GM18907 (cell line): ENCODE measurements around the gene PXDC1.
"Not testable (repeated sequence)": the region's sequence is repeated elsewhere in the genome, so short reads cannot be mapped to it uniquely, and the experiment has no call there.

Experiments used
- ATAC-seq: cut with Tn5 transposase; IDR thresholded peaks from one replicate; pipeline ENCODE4 v1.9.1; 2021; ENCODE audit warnings: mild to moderate bottlenecking, moderate library complexity; ENCODE audit not compliant: unreplicated experiment

The PXDC1 gene

DNA sequence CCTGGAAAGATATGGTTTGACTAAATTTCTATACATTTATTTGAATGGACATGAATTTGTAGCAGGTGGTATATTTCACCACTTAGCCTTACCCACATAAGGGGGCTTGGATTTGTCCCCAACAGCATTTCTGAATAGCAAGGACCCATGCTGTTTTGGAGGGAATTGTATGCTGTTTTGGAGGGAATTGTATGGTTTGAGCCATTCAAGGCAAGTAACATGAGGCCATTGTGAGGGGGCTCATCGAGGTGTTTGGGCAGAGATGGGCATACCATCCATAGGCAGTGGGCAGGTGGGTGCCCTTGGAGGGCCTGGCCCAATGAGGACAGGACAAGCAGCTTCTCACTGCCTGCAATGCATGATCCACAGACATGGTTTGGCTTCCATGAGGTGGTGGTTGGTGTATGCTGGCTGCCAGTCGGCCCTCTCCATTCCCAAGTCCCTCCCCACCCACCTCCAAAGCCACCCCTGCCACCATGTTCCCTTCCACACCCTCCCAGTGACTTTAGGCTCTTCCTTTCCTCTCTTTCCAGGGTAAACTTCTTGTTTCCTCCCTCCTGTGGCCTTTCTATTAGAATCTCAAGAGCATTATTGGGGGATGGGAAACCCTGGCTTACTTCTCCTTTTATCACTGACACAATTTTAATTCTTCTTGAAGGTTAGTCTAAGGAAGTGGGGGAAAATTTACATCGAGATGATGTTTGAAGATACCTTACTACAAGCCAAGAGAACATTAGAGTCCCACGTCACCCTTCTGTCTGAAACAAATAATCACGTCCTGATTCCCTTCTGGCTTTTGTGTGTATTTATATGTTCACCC is 13.2 kb upstream of the PXDC1 start:
- no peak for ATAC-seq

DNA sequence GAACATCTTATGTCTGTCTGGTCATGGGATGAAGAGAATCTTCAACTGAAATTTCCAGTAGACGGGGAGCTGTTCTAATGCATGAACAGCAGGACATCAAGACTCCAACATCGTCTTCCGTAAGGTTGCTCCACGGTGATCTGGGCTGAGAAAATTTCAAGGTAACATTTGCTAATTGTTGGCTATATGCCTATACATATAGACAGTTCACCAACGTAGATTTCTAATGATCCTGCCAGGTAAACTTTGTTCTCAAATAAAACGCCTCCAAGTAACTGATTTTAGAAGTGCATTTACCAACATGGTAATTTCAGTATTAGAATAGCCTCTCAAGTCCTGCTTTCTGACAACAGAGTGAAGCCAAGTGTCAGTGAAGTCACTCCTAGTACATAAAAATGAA is 11.3 kb upstream of the PXDC1 start:
- no peak for ATAC-seq

DNA sequence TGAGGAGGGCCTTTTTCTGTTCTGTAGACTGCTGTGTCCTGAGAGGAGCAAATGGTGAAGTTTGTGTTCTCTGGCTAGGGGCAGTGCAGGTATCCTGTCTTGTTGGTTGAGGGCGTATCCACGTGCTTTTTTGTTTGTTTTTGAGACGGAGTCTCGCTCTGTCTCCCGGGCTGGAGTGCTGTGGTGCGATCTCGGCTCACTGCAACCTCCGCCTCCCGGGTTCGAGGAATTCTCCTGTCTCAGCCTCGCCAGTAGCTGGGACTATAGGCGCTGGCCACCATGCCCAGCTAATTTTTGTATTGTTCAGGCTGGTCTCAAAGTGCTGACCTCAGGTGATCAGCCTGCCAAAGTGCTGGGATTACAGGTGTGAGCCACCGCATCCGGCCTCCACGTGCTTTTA is 10.8 kb upstream of the PXDC1 start:
- no peak for ATAC-seq

DNA sequence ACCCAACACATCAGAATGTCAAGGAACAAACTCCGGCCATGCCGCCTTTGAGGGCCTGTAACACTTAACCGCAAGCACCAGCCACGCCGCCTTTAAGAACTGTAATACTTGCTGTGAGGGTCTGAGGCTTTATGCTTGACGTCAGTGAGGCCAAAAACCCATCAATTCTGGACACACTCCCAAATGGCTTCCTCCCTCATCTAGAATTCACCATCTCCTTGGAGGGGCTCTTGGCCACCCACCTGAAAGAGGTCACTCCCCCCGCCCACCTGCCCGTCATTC is 10.4 kb upstream of the PXDC1 start:
- ATAC-seq = no peak

DNA sequence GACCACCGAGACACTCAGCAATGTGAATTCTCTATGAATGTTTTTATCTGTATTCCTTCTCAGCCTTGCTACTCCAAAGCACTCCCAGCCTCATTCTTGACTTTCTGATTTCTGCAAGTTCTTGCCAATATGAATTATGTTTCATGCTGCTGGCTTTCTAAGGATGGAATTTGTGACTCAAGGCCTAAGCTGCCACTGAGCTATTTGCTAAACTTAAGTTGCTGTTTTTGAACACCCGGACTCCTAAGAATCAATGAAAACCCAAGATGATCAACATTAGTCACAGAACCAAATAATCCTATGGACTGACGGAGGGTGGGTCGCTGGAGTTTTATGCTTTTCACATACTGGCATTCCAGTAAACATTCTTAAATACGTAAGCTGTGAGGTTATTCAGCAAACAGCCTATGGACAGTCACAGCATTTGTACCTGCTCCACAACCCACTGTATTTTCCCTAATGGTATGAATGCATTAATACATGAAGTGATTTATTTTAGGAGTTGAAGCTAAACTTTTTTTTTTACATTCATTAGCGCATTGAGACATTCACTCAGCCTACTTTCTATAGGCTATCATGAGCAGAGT is 8.2 kb upstream of the PXDC1 start:
- ATAC-seq = no peak

DNA sequence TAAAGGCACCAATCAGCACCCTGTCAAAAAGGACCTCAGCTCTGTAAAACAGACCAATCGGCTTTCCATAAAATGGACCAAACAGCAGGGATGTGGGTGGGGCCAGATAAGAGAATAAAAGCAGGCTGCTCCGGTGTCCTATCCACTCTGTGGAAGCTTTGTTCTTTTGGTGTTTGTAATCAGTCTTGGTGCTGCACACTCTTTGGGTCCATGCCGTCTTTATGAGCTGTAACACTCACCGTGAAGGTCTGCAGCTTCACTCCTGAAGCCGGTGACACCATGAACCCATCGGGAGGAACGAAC is 7.3 kb upstream of the PXDC1 start:
- no peak for ATAC-seq

DNA sequence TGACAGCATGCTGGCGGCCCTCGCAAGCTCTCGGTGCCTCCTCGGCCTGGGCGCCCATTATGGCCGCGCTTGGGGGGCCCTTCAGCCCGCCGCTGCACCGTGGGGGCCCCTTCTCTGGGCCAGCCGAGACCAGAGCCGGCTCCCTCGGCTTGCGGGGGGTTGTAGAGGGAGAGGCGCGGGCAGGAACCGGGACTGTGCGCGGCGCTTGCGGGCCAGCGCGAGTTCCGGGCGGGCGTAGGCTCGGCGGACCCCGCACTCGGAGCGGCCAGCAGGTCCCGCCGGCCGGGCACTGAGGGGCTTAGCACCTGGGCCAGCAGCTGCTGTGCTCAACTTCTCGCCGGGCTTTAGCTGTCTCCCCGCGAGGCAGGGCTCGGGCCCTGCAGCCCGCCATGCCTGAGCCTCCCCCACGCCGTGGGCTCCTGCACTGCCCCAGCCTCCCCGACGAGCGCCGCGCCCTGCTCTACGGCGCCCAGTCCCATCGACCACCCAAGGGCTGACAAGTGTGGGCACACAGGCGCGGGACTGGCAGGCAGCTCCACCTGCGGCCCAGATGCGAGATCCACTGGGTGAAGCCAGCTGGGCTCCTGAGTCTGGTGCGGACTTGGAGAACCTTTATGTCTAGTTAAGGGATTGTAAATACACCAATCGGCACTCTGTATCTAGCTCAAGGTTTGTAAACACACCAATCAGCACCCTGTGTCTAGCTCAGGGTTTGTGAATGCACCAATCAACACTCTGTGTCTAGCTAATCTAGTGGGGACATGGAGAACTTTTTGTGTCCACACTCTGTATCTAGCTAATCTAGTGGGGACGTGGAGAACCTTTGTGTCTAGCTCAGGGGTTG is 6.7 kb upstream of the PXDC1 start:
- ATAC-seq = not testable (repeated sequence)

DNA sequence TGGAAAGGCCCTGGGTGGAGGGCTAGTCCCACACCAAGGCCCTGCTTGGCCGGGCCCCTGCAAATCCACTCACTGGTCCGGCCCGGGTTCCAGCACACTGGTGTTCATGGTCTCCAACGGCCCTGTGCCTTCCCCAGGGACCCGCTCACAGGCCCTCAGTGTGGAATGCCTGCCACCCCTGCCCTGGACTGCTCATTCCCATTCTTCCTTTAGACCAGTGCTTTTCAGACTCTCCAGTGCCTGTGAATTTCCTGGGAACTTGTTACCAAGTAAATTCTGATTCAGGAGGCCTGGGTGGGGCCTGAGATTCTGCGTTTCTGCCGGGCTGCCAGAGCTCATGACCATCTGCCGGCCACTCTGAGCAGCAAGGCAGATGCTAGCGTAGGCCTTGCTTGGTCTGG is 5.7 kb upstream of the PXDC1 start:
- no peak for ATAC-seq

DNA sequence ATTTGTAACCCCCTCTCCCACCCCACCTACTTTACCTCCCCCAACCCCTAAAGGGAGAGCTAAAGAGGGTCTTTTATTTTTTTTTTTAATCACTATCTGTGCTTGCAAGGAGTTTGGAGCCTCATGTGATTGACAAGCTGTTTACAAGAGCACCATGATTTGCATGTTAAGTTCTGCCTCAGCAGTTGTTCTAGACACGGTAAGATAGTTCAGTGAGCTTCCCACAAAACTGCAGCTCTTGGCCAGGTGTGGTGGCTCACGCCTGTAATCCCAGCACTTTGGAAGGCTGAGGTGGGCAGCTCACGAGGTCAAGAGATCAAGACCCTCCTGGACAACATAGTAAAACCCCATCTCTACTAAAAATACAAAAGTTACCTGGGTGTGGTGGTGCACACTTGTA is 5.0 kb upstream of the PXDC1 start:
- no peak for ATAC-seq

DNA sequence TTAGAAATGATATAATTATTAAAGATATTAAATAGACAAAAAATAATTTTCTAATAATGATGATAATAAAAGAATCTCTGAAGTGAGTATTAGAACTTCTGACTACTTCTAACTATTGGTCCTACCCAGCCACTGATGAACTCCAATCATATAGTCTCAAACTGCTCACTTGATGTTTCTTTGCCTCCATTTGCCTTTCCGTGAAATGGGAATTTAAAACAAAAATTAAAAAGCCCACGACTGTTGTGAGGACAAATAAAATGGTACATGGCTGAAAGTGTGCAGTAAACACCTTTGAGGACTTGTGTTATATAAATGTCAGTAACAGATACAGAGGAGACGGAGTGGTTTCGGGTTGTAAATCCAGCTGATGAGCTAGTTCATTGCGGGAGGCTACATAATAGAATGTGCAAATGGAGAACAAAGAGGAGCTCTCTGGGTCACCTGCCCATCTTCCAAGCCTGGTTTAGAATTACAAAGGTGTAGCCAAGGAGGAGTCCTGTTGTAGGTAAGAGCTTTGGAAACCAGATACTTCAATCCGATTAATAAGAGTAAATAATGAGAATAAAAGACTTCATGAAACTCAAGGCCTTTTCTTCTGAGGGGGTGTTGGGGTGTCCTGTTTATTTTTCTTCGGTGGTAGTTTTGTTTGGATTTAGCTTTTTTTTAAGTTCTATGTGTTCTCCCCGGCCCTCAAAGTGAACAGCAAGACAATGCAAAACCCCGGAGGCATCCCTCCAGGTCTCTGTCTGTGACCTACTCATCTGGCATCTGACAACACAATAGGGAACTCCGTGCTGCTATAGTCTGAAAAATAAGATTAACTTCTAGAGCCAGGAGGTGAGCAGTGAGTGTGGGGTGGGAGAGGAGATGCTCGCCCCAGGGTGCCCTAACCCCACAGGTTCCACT is 4.4 kb upstream of the PXDC1 start:
- no peak for ATAC-seq

DNA sequence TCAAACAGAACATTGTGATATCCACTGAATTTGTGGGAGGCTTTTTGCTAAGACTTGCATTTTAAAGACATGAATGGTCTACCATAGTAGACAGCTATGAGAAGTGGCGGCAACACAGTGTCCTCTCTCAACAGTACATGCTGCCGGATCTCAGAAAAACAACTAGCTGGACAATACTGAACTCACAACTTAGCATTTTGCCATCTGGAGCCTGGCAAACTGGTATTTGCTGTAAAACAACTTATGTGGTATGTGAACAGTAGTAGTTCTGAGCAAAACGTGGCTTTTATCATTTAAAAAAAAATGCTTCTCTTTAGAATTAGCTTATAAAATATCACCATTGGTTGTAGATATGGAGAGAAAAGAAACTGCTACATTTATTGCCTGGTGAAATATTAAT is 3.3 kb upstream of the PXDC1 start:
- no peak for ATAC-seq

DNA sequence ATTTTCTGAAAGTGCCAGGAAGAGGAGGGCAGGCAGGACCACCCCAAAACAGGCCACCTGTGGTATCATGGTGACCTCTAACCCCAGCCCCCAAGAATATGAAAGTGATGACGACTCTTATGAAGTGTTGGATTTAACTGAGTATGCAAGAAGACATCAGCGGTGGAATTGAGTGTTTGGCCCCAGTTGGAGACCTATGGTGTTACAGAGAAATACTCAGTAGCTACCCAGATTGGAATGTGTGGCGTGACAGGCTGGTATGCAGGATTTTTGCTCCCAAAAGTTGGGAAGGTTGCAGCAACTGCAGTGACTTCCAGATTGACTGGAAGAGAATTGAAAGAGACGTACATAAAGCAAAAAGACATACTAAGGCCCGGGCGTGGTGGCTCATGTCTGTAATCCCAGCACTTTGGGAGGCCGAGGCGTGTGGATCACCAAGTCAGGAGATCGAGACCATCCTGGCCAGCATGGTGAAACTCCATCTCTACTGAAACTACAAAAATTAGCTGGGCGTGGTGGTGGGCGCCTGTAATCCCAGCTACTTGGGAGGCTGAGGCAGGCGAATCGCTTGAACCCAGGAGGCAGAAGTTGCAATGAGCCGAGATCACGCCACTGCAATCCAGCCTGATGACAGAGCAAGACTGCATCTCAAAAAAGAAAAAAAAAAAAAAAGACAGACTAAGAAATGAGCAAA is 2.7 kb upstream of the PXDC1 start:
- ATAC-seq = not testable (repeated sequence)

DNA sequence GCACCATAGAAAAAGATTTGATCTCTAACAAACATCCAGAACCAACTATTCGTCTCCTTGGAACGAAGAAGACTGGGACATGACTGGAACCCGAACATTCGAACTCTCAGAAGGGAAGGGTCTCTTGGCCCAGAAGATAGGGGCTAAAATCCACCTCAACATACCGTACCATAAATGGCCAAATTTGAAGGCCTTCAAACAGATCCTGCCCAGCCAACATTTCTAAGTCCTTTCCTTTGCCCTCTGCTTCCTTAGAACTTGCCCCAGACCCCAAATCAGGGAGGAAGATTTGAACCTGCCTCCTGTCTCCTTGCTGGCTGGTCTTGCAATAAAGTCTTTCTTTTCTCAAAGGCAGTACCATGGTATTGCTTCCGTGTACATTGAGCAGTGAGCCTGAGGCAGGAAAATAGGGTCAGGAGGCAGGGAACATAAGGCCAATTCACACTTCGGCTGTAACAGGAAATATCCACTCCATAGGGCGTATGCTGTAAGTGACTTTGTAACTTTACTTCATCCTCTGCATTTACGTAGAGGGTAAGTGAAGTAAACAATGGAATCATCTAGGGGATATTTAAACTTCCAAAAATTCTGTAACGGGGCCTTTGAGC is 1.8 kb upstream of the PXDC1 start:
- ATAC-seq = no peak

DNA sequence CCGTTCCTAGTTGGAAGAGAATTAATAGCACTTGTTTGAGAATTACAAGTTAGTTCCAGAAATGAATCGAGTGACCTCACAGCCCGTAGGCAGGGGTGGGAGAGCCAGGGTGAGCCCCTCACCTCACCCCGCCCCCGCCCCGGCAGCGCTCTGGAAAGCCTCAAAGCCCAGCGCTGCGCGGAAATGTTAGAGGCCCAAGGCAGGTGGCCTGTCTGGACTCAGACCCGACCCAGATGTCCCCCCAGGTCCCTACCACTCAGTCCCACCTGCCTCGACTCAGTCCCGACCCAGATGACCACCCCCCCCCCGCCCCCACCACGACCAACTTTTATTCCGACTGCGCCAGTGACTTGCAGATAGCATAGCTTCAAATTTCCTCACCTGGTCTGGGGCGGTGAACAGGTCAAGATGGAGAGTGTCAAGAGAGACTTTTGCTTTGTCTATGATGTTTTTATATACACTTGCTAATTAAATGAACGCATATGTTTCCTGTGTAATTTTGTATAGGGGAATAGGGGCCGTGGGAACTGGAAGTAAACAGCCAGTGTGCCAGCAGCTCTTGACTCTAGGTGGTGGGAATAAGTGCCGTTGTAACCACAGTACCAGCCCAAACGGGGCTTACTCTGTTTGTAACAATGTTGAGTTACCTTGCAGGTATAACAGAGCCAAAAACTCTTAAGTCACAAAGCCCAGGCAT is 1.2 kb upstream of the PXDC1 start:
- no peak for ATAC-seq

DNA sequence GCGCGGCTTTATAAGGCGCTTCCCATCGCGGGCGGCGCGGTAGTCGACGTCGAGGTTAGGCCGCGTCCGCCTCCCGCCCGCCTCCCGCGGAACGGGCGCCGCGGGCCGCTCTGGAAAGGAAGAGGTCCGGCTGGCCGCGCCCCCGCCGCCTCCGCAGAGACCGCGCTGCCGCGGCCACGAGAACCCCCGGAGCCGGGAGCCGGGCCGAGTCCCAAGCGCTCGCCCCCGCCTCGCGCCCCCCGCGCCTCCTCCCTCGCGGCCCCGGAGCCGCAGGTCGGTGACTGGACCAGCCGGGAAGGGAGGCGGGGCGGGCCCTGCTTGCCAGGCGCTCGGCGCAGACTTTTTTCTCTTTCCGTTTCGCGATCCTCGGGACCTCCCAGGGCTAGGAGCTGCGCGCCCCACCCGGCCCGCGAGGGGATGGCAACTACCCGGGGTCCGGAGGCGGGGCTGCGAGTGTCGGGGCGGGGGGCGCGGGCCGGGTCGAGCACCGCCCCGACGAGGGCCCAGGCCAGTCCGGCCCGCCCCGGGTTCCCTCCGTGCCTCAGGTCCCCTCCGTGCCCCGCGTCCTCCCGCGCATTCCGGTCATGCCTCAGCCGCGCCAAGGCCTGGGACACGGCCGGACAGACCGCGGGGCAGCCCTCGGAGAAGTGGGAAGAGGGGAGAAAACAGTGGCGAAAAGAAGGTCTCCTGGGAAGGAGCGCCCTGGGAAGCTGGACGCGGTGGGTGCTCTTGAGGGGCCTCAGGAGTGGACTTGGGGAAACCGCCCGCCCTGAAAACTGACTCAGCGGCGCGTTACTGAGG is 417 bp upstream of the PXDC1 start:
- ATAC-seq = peak; percentile 68

DNA sequence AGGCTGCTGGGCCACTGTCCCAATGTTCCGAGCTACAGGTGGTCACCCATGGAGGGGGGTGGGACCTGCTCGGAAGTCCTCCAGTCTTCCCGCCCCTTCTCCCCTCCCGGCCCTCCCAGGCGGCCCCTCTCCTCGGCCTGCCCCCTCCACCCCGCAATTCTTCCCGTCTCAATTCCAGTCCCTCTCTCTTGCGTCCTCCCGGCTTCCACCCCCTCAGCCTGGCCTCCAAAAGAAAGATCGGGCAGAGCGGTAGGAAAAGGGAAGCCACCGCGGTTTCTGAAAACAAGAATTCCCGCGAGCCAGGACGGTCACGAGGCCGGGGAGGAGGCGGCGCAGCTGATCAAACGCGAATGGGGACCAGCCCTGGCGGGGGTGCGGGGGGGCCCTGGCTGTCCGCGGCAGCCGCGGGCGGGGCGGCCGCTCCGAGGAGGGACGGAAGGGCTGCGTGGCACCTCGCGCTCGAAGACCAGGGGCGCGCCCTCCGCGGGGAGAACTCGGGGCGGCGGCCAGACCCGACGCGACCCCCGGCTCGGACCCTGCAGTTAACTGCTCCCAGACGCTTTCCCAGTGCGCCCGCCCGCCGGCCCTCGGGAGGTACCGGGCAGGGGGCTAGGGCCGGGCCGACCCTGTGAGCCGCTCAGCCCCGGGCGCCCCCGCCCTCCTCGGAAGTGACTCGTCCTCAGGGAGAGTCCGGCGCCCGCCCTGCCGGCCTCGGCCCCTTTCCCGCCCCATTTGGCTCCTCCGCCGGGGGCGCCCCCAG is 1.0 kb downstream of the PXDC1 start:
- ATAC-seq = no peak

DNA sequence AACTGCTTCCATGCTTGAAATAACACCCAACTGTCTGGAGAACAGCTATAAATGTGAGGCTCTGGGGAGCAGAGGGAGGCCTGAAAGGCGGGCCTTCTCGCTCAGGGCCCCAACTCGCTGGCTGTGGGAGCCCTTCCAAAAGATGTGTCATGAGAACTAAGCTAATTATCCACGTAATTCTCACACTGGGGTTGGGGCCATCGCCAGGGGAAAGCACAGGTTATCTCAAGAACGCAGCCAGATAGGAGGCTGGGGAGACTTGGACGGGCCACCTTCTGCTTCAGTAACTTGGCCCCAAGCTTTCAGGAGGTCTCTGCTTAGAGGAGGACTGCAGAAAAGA is 1.6 kb downstream of the PXDC1 start:
- ATAC-seq = no peak
